Measurements from ENCODE around the gene GFPT1. TPM values are rescaled to one million over a fixed set of nuclear protein-coding genes. Genes with fewer than 3 reads are reported as not detected.

GFPT1 gene
- total RNA-seq, 1 donor from 2014 or later = 126 TPM

Other genes with a start within 250 kb of the GFPT1 start
- gene NFU1, start 50.2 kb upstream of the GFPT1 start, total RNA-seq = 42.6 and 46.6 TPM in 2 replicates

Measured in astrocyte (in vitro differentiated cells and primary cell).